Ammon's horn (tissue), 1 donor: Measurements from ENCODE around the gene KCNH3.
"Not testable (repeated sequence)": the region's sequence is repeated elsewhere in the genome, so short reads cannot be mapped to it uniquely, and the experiment has no call there.

Source experiments
- DNase-seq: peaks from one replicate; pipeline ENCODE4 v3.0.0-alpha.2; 2016; ENCODE audit warnings: low spot score

Gene KCNH3

GRCh38 chr12:49529414-49529813, 9.4 kb upstream of the KCNH3 start:
- DNase-seq = no peak

GRCh38 chr12:49531745-49532144, 7.1 kb upstream of the KCNH3 start:
- DNase-seq = no peak

DNA sequence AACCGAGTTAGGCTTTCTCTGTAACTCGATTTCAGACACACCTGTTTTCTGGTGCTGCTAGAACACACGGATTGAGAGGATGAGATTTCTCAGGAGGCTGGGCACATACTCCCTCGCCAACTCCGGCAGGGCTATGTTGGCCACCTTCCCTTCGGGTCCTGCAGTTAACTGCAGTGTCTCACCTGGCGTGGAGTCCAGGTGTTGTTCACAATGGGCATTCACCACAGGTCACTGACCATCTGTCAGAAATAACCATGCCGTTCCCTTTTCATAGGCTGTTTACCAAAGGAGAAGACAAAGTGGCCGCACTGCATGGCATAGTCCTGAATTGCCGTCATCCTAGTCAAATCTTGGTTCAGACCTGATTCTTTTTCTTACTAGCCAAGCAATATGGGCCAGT, 5.5 kb upstream of the KCNH3 start:
- DNase-seq = no peak

DNA sequence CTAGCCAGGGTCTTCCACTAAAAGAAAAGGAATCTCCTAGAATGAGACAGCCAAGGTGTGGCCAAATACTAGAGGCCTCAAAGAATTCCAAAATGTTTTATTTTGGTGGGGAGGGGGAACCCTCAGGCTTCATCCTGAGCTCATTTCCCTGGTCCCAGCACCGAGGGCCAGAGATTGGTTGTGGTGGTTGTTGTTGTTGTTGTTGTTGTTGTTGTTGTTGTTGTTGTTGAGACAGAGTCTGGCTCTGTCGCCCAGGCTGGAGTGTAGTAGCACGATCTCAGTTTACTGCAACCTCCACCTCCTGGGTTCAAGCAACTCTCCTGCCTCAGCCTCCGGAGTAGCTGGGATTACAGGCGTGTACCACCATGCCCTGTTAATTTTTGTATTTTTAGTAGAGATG, 4.7 kb upstream of the KCNH3 start:
- not testable (repeated sequence) for DNase-seq

DNA sequence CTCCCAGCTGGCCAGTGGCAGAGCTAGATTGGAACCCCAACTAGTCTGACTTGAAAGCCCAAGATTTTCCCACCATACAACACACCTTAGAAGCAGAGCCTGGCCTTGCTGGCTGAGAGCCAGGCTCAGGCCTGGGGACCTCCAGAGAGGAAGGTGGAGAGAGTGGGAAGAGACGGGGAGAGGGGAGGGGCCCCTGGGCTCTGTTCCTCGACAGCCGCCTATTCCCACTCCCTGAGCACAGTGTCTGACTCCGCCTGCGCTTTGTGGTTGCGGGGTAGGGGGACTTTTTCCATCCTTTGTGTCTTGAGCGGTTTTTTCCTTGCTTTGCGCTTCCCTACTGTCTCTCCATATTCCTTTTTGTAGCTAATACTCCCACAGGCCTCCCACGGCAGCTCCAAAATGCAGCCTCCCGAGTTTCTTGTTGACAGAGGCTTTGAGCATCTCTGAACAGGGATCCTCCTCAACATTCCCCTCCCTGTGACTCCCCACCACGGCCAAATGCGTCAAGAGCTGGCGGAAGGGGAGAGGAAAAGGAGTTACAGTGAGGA, 4.0 kb upstream of the KCNH3 start:
- DNase-seq = no peak

GRCh38 chr12:49535921-49536525, 2.8 kb upstream of the KCNH3 start:
- no peak for DNase-seq

GRCh38 chr12:49536526-49537071, 2.2 kb upstream of the KCNH3 start:
- no peak for DNase-seq

GRCh38 chr12:49537231-49537751, 1.5 kb upstream of the KCNH3 start:
- DNase-seq = no peak

DNA sequence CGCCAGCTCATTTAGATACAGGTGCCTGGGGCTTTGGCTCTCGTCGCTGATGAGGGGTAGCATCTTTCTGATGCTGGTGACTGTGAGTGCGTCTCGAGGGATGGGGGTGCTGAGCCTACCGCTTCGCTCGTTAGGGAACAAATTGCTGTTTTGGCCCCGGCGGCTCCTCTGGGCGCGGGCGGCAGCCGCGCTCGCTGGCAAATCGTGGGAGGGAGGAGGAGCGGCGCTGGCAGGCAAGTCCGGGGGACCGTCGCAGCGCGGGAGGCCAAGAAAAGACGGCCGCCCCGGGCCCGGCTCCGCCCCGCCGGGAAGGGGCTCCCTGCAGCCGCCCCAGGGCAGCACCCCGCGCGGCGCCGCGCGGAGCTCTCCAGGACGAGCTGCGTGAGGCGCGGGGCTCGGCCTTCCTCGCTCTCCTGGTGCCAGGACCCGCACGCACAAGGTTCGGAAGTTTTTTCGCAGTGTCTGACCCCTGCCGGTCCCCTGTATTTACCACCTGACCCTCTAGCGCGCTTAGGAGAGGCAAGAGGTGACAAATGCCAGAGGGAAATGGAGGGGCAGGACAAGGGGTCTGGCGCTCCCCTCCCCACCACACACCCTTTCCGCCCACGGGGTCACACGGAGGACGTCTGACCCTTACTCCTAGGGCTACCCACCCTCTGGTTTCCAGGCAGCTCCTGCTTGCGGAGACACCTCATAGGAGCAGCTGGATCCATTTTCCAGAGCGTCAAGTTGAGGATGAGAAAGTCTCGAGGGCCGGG, 899 bp upstream of the KCNH3 start:
- DNase-seq = no peak

DNA sequence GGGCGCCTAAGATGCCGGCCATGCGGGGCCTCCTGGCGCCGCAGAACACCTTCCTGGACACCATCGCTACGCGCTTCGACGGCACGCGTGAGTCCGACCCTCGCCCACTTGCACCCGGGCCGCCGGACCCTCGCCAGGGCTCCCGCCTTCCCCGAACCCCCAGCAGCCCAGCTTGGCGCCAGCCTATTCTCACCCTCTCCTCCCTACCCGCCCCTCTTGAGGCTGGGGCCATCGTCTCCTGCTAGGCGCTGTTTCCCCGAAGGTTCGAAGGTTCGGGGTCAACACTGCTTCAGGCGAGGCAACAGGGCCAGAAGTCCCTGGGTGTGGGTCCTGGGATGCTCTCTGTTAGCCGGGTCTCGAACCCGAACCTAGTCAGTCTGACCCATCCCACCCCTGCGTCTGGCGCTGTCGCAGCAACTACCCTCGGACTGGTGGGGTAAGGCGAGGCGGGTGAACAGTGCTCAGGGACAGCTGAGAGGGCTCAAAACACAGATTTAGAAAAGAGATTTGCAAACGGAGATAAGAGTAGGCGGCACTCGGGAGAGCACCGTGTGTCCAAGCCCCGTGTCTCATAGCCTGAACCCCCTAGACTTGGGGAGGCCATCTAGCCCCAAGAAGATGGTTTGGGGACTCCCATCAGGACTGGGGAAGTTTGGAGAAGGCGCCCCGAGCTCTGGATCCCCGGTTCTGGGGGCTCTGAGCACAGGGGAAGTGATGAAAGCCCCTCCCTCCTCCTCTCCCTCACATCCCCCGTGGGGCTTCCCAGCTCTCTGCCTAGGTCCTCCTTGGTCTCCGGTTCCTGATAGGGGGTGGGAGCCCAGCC, 787 bp downstream of the KCNH3 start:
- DNase-seq = no peak

GRCh38 chr12:49540229-49541139, 1.7 kb downstream of the KCNH3 start:
- no peak for DNase-seq

- DNase-seq = no peak
These were observed 2.5 kb downstream of the KCNH3 start for GRCh38 chr12:49541140-49541861.

GRCh38 chr12:49541911-49542505, 3.2 kb downstream of the KCNH3 start:
- DNase-seq = no peak

- DNase-seq = no peak
These were observed 3.8 kb downstream of the KCNH3 start for GRCh38 chr12:49542592-49543160.

- DNase-seq = no peak
These were observed 4.5 kb downstream of the KCNH3 start for GRCh38 chr12:49543221-49543913.

- DNase-seq = no peak
These were observed 5.3 kb downstream of the KCNH3 start for GRCh38 chr12:49543914-49544815.

GRCh38 chr12:49545815-49546214, 7.0 kb downstream of the KCNH3 start:
- DNase-seq = no peak

GRCh38 chr12:49546481-49546880, 7.7 kb downstream of the KCNH3 start:
- DNase-seq = no peak
